IMR-90 (cell line): ENCODE data around the gene KLHL29.

ENCODE experiments used
- BHLHE40 ChIP-seq: fragments of 150-350 bp; IDR thresholded peaks from 2 replicates; pipeline ENCODE4 v1.6.1; 2016; ENCODE audit warnings: mild to moderate bottlenecking, low read depth, low read length
- CEBPB ChIP-seq: IDR thresholded peaks from 2 replicates; pipeline ENCODE4 v1.6.1; 2012; ENCODE audit warnings: low read depth, low read length, improper control_type of control experiment
- CTCF ChIP-seq: conservative IDR thresholded peaks from 2 replicates; pipeline ENCODE4 v1.5.1; 2012; ENCODE audit warnings: mild to moderate bottlenecking, low read depth, low read length, improper control_type of control experiment
- MAFK ChIP-seq: IDR thresholded peaks from 2 replicates; pipeline ENCODE4 v1.6.1; 2012; ENCODE audit warnings: low read depth, low read length, improper control_type of control experiment
- MAZ ChIP-seq: IDR thresholded peaks from 2 replicates; pipeline ENCODE4 v1.6.1; 2012; ENCODE audit warnings: low read depth, mild to moderate bottlenecking, low read length, improper control_type of control experiment, moderate library complexity, borderline replicate concordance
- MXI1 ChIP-seq: IDR thresholded peaks from 2 replicates; pipeline ENCODE4 v1.6.1; 2012; ENCODE audit warnings: low read depth, mild to moderate bottlenecking, low read length, moderate library complexity, borderline replicate concordance
- POLR2A ChIP-seq: IDR thresholded peaks from 2 replicates; pipeline ENCODE4 v1.6.1; 2012; ENCODE audit warnings: mild to moderate bottlenecking, low read depth, low read length
- RAD21 ChIP-seq: IDR thresholded peaks from 2 replicates; pipeline ENCODE4 v1.6.1; 2012; ENCODE audit warnings: low read length, improper control_type of control experiment
- TF ChIP-seq, protein P1 (sequence below): fragments of 150-350 bp; IDR thresholded peaks from 2 replicates; pipeline ENCODE4 v1.6.1; 2017; ENCODE audit warnings: mild to moderate bottlenecking, antibody characterized with exemption, low read length, low read depth

DNA sequence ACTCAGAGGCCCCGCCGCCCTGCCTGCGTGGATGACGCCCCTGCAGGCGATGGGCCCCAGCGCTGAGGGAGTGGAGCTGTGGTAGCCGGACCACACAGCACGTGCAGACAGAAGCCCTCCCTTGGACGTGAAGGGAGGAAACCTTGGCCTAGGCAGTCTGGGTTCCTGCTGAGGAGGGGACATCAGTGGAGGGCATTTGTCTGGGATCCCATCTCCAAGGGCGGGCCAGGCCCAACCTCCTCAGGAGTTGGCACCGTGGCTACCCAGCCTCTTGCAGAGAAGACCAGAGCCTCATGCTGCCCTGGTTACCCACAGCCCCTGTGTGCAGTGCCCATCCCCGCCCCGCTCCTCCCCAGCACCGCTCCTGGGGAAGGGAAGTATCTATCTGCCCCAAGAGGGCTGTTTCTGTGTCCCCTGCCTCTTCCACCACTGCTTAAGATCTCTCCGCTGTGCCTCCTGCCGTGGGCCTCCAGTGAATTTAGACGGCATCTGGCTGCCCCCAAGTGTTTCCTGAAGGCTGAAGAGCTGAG is 241.8 kb downstream of the KLHL29 start:
- TF ChIP-seq MXI1 (no peak), POLR2A (no peak), CTCF (no peak), CEBPB (no peak), MAFK (no peak), MAZ (no peak), BHLHE40 (no peak), RAD21 (no peak)
- TF ChIP-seq, protein P1, sequence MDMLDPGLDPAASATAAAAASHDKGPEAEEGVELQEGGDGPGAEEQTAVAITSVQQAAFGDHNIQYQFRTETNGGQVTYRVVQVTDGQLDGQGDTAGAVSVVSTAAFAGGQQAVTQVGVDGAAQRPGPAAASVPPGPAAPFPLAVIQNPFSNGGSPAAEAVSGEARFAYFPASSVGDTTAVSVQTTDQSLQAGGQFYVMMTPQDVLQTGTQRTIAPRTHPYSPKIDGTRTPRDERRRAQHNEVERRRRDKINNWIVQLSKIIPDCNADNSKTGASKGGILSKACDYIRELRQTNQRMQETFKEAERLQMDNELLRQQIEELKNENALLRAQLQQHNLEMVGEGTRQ: no peak
